K562 treated with DMSO at 1 percent for 4 hours (cell line): Measurements from ENCODE around the gene NUP88. TPM values are rescaled to one million over a fixed set of nuclear protein-coding genes. Genes with fewer than 3 reads are reported as not detected.

Experiments used
- total RNA-seq: library from RNA; unstranded; fragments of 300-600 nt; gene quantifications from 2 replicates; pipeline ENCODE4 v1.2.3, GENCODE V29; 2022; ENCODE audit not compliant: insufficient read depth

The NUP88 gene
- total RNA-seq, result 40.3 and 45.6 TPM in 2 replicates

GRCh38 chr17:5419356-5419958 lies at the start of gene NUP88:
TSS of gene NUP88 (minus strand) at chr17:5419662. CDS start at chr17:5419650, 12 bp downstream.

GRCh38 chr17:5438716-5439445 lies 19.4 kb upstream of the NUP88 start, which contains the start of gene C1QBP:
TSS of gene C1QBP (minus strand) at chr17:5439155. CDS start at chr17:5439073, 82 bp downstream.

DNA sequence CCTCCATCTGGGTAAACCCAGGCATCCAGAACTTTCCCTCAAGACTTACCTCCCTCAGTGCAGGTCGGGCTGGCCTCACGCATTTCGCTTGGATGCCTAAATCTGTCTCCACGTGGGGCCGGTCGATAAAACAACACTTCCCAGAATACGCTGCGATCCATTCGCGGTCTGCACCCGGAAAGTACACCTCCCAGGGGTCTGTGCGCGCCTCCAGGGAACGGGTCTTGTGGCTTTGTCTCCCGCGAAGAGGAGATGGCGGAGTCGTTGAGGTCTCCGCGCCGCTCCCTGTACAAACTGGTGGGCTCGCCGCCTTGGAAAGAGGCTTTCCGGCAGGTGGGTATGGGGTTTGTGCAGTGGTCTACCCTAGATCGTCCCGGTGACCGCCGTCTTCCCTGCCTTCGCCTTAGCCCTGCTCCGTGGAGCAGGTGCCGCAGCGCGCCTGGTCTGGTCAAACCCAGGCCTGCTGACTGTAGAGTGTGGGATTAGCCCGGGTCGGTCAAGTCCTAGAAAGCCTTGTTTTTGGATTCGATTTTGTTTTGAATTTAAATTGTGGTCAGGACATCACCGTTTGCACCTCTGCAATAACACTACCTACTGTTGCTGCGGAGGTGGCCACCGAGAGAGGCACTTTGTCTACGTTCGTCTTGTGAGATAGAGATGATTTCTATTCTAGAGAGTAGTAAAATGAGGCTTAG lies 644 bp upstream of the NUP88 start, which contains the start of gene RPAIN:
TSS of gene RPAIN (plus strand) at position 224 of the 695 bp plus-strand sequence. CDS start at position 253, 29 bp downstream.

Other genes with a start within 250 kb of the NUP88 start
- 3.5 and 4.2 TPM in 2 replicates for gene ZNF594, start 227.8 kb downstream of the NUP88 start, total RNA-seq
- gene SCIMP, start 184.8 kb downstream of the NUP88 start, total RNA-seq, result not detected in 2 replicates
- gene RABEP1, start 137.4 kb downstream of the NUP88 start, total RNA-seq, result 11.0 and 17.3 TPM in 2 replicates
- 22.8 and 24.2 TPM in 2 replicates for gene RPAIN, start 520 bp upstream of the NUP88 start, total RNA-seq
- 188 and 197 TPM in 2 replicates for gene C1QBP, start 19.5 kb upstream of the NUP88 start, total RNA-seq
- 2.6 and 3.8 TPM in 2 replicates for gene DHX33, start 49.3 kb upstream of the NUP88 start, total RNA-seq
- 8.2 and 8.3 TPM in 2 replicates for gene DERL2, start 66.5 kb upstream of the NUP88 start, total RNA-seq
- 13.9 and 15.5 TPM in 2 replicates for gene MIS12, start 66.9 kb upstream of the NUP88 start, total RNA-seq
- gene NLRP1, start 164.8 kb upstream of the NUP88 start, total RNA-seq, result 47.1 and 60.9 TPM in 2 replicates